HG02970 (cell line): ENCODE measurements around the gene EARS2.

Experiments used
- ATAC-seq: cut with Tn5 transposase; IDR thresholded peaks from one replicate; pipeline ENCODE4 v1.9.1; 2021; ENCODE audit warnings: mild to moderate bottlenecking, moderate library complexity, moderate number of reproducible peaks; ENCODE audit not compliant: unreplicated experiment, low FRiP score

EARS2 gene

DNA sequence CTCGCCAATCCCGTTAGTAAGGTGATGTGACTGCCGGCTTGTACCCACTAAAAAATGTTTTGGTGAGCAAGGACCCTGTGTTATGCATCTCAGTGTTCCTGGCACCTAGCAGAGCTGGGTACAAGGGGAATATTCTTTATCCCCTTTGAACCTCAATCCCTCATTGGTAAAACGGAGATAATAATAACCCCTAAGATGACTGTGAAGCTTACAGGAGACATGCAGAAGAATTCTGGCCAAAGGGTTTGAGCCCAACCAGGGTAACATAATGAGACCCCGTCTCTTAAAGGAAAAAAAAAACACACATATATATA lies 47.8 kb downstream of the EARS2 start:
- no peak for ATAC-seq

DNA sequence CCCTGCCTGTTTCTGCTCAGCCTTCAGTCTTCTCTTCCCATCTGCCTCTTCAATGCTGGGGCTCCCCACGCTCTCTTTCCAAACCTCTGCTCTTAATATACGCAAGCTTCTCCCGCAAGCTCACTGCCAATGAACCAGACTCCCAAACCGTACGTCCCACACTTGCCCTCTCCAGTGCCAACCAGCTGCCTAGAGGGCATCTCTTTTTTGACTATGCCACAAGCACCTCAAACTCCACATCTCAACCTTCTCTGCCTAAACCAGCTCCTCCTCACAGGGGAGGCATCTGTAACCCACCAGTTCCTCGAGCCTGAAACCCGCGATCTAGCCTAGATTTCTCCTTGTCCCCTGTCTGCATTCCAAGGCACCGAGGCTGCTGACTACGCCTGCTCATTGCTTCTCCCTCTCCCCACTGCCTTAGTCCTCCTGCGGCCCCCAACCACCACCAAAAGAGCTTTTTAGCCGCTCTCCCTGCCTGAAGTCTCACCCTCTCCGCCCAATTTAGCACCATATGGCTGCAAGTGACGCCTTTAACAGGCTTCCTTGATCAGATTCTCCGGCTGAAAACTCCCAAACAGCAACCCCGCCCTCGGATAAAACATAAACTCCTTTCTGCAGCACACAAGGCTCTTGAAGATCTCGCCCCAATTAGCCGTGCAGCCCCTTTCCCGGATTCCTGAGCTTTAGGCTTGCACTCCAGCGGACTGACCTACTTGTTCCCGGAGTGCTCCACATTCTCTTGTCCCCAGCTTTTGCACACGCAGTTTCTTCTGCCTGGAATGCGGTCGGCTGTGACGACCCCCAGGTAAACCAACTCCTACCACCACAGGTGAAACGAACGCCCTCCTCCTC lies 48.3 kb downstream of the EARS2 start:
- no peak for ATAC-seq

DNA sequence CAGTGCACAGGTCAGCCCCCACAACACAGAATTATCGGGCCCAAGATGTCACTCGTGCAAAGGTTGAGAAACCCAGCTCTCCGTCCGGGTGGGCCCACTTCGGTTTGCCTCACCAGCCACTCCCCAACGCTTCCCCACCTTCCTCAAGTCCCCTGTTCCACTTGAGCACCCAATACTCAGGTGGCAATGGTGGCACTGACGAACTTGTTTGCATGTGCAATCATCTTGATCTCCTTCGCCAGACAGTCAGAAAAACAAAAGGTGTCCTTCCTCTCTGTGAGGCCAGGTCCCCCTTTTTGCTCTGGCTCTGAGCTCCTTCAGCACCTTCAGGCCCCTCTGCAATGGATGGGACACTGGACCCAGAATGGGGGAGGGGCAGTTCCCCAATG lies 50.5 kb downstream of the EARS2 start:
- ATAC-seq, result no peak

DNA sequence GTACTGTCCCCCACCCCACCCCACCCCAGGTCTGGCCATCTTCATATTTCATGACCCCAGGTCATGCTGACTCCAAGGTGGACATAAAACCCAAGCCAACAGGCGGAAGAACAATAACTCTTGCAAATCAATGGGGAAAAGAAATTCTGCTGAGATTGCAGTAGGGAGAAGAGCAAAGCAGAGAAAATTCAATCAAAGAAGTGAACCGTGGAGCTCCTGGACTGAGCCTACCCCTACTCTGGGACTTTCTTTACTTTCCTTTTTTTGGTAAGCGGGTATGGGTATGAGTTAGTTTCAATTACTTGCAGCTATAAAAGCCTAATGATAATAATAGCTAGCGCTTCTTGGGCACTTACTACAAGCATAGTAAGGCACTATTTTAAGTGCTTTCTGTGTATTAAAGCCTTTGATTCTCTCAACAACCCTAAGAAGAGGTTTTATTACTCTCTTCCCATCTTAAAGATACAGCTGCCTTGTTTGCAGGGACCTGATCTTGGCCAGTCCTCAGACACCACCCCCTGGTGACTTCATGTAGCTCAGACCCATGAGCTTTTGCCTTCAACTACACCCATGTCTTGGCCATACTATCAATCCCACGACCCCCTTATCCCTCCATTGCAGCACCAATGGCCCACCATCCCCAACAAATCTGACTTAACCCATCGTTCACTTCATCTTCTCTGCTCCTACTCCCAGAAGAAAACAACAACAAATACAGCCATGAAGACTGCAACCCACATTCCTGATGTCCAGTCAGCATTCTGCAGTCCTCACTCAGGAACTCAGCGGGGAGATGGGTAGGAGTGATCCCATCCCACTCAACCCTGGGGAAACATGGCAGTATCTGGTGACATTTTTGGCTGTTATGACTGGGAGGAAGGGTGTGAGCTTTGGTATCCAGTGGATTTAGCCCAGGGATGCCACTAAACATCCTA lies 51.2 kb downstream of the EARS2 start:
- no peak for ATAC-seq

DNA sequence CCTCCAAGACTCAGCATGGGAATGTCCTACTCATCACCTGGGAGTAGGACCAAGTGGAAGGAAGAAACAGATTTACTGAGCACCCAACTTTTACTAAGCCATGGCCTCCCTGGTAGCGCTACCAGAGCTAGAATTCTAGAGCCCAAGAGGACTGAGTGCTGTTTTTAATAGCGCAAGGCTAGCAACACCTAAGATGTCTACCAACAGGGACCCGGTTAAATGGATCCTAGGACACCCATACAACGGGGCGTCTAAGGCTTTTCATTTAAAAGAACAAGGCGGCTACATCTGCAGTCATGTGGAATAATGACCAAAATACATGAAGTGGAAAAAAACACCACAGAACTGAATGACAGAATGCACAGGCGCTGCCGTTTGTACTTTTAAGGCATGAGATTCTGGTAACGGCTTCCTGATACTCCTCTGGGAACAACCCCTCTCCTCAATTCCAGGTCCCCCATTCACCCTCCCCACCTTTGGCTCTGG lies 51.9 kb downstream of the EARS2 start:
- no peak for ATAC-seq

- ATAC-seq, result peak; percentile 51
Measured at GRCh38 chr16:23504453-23505179, 52.5 kb downstream of the EARS2 start.

GRCh38 chr16:23504076-23504452 lies 53.1 kb downstream of the EARS2 start:
- no peak for ATAC-seq

DNA sequence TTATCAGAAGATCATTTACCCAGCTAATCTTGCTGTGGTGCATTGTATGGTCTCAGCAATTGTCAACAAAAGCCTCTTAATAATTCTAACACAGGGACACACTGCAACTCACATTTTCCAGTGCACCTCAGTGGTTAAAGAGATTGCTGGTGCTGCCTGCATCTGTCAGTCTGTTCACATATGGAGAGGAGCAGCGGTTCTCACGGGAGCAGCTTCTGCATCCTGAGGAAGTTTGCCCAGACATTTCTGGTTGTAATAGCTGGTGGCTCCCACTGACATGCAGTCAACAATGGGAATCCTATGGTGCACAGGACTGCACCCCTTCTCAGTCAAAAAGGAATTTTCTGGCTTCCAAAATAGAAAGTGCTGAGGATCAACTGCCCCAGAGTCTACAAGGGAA lies 54.7 kb downstream of the EARS2 start:
- ATAC-seq, result no peak

DNA sequence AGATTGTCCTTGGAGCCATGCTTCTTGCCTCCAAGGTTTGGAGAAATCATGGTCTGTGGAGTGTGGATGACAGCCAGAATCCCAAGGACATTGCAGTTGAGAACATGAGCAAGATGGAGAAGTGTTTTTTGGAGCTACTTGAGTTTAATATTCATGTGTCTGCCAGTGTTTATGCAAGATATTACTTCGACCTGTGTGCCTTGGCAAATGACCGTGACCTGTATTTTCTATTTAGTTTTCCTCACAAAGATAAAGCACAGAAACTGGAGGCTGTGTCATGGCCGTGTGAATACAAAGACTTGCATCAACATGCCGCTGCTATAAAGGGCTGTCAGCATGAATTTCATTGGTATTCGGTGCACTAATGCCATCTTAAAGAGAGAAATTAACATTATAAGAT lies 55.9 kb downstream of the EARS2 start:
- ATAC-seq, result no peak

DNA sequence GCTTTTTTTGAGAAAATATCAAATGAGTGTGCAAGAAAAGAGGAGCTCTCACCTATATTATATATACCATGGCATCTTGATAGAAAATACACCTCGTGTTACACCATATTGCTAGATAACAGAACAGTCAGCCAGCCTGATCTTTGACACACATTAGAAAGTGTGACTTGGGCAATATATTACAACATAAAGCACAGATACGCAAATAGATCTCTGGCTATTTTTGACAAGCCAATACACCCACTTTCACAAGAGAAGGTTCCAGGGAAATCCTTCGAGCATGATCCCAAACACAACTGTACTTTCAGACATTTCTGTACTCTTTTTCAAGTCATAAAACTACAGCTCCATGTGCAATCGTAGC lies 56.3 kb downstream of the EARS2 start:
- ATAC-seq, result no peak

GRCh38 chr16:23500212-23500861 lies 56.8 kb downstream of the EARS2 start:
- ATAC-seq, result no peak

GRCh38 chr16:23499801-23500200 lies 57.3 kb downstream of the EARS2 start:
- no peak for ATAC-seq

DNA sequence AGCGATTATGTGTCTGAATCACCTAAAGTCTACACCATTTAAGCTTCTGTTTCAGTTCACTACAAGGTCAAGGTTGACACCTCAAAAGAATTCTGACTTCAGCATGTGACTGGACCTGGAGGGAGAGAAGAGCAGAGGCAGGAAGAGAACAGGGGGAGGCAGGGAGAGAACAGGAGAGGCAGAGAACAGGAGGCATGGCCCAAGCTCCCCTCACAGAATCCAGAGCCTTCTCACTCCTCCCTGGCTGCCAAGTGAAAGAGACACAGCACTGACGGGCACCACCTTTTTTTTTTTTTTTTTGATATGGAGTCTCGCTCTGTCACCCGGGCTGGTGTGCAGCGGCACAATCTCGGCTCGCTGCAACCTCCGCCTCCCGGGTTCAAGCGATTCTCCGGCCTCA lies 58.3 kb downstream of the EARS2 start:
- no peak for ATAC-seq

GRCh38 chr16:23497543-23497868 lies 59.6 kb downstream of the EARS2 start:
- ATAC-seq, result no peak

DNA sequence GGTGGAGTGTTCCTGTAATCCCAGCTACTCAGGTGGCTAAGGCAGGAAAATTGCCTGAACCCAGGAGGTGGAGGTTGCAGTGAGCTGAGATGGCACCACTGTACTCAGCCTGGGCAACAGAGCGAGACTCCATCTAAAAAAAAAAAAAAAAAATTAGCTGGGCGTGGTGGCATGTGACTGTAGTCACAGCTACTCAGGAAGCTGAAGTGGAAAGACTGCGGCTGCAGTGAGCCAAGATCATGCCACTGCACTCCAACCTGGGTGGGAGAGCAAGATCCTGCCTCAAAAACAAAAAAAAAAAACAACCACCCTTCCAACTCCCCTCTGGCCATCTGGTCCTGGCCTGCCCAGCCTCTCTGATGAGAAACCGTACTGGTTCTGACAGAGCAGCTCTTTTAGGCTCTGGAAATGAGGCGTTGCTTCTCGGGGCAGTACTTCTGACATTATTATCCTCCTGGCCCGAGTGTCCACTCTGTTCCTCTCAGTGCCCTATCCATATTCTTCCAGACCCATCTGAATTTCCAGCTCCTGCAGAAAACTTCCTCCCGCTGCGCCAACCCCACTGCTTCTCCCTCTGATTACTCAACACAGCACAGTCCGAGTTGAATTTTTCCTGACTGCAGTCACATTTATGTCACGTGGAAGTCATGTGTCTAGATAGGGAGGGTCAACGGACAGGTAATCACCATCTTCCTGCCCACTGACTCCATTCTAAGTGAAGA lies 60.2 kb downstream of the EARS2 start:
- no peak for ATAC-seq

GRCh38 chr16:23495671-23496070 lies 61.5 kb downstream of the EARS2 start:
- ATAC-seq, result no peak

DNA sequence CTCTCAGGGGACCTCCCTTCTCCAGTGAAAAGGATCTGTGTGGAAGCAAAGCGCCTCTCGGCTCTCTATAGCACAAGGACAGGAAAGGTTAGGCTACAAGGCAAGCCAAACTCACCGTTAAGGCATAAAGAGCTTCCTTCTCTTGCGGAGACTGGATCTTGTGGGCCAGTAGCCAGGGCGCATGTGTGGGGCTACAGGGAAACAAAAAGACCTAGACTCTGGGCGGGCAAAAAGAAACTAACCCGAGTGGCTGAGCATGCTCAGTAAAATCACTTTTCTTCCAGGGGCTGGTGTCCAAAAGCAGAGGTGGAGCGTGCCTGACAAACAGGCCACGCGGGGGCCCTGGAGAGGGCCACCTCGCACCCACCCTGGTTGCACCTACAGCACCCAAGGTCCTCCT lies 63.0 kb downstream of the EARS2 start:
- no peak for ATAC-seq

GRCh38 chr16:23491490-23492391 lies 65.4 kb downstream of the EARS2 start:
- no peak for ATAC-seq

- ATAC-seq, result no peak
Measured at GRCh38 chr16:23486480-23486879, 70.7 kb downstream of the EARS2 start.
